ENCODE data around the gene ATXN1. TPM values are rescaled to one million over a fixed set of nuclear protein-coding genes. Genes with fewer than 3 reads are reported as not detected.

ATXN1 gene
- polyA plus RNA-seq, 1 donor from 2014 or later: 28.2 TPM

DNA sequence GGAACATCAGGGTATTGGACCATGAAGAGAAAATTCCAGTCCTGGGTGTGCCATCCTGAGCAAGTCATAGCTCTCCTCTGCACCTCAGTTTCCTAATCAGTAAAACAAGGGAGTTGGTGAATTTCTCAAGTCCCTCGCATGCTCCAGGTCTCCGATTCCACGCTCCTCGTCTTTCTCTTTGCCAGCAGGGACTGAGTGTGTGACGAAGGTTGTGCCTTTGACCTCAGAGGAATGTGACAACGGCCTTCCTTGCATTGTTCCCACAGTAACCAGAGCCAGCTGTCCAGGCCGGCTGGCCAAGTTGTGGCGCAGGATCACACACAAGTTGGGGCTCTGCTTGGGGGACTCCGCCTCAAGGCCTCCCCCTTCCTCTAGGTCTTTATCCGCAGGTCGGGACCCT is 217.3 kb downstream of the ATXN1 start:
- TF ChIP-seq CTCF (IDR thresholded peaks at IDR 0.05; ENCODE audit: poor library complexity, severe bottlenecking): no peak
- no peak for TF ChIP-seq TAF1 (IDR thresholded peaks at IDR 0.05; ENCODE audit: low read depth)
- TF ChIP-seq EP300 (conservative IDR thresholded peaks at IDR 0.05; ENCODE audit: poor library complexity, severe bottlenecking): no peak
- no peak for TF ChIP-seq EZH2 (IDR thresholded peaks at IDR 0.05; ENCODE audit: borderline replicate concordance, insufficient read depth, low read length, poor library complexity, severe bottlenecking)
- no peak for TF ChIP-seq SMC3 (conservative IDR thresholded peaks at IDR 0.05; ENCODE audit: poor library complexity)
- TF ChIP-seq POLR2AphosphoS5 (IDR thresholded peaks at IDR 0.05): no peak
- no peak for TF ChIP-seq RAD21 (conservative IDR thresholded peaks at IDR 0.05)
- TF ChIP-seq, protein P1, sequence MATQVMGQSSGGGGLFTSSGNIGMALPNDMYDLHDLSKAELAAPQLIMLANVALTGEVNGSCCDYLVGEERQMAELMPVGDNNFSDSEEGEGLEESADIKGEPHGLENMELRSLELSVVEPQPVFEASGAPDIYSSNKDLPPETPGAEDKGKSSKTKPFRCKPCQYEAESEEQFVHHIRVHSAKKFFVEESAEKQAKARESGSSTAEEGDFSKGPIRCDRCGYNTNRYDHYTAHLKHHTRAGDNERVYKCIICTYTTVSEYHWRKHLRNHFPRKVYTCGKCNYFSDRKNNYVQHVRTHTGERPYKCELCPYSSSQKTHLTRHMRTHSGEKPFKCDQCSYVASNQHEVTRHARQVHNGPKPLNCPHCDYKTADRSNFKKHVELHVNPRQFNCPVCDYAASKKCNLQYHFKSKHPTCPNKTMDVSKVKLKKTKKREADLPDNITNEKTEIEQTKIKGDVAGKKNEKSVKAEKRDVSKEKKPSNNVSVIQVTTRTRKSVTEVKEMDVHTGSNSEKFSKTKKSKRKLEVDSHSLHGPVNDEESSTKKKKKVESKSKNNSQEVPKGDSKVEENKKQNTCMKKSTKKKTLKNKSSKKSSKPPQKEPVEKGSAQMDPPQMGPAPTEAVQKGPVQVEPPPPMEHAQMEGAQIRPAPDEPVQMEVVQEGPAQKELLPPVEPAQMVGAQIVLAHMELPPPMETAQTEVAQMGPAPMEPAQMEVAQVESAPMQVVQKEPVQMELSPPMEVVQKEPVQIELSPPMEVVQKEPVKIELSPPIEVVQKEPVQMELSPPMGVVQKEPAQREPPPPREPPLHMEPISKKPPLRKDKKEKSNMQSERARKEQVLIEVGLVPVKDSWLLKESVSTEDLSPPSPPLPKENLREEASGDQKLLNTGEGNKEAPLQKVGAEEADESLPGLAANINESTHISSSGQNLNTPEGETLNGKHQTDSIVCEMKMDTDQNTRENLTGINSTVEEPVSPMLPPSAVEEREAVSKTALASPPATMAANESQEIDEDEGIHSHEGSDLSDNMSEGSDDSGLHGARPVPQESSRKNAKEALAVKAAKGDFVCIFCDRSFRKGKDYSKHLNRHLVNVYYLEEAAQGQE (IDR thresholded peaks at IDR 0.05; ENCODE audit: borderline replicate concordance): no peak
- TF ChIP-seq MXI1 (conservative IDR thresholded peaks at IDR 0.05; ENCODE audit: poor library complexity, severe bottlenecking): no peak
- Histone ChIP-seq H3K36me3 (ENCODE audit: insufficient read depth, low read length) (peaks cover 7% of the 10 kb centered on the region), H3K79me2 (replicated peaks; ENCODE audit: insufficient read depth, low read length) (no peaks in the 10 kb centered on the region), H3K4me3 (ENCODE audit: low read length) (no peak overlapping the region), H3F3A (ENCODE audit: insufficient read depth, low read length, poor library complexity, severe bottlenecking) (no peaks in the 10 kb centered on the region), H4K20me1 (ENCODE audit: insufficient read depth) (no peaks in the 10 kb centered on the region), H3K27ac (ENCODE audit: low read length) (no peak overlapping the region), H3K9me3 (ENCODE audit: low read length) (no peaks in the 10 kb centered on the region), H3K27me3 (ENCODE audit: insufficient read depth, low read depth, low read length) (no peaks in the 10 kb centered on the region), H3K9me2 (ENCODE audit: insufficient read depth, low read length) (no peaks in the 10 kb centered on the region), H3K9ac (ENCODE audit: low read length) (no peak overlapping the region), H2AFZ (ENCODE audit: low read depth, low read length) (no peak overlapping the region), H3K4me2 (ENCODE audit: low read length) (no peak overlapping the region)

- peaks cover 7% of the 10 kb centered on the region for H3K36me3 ChIP-seq (ENCODE audit: insufficient read depth, low read length)
- no peaks in the 10 kb centered on the region for H3K9me3 ChIP-seq (ENCODE audit: low read length)
- no peak overlapping the region for H2AFZ ChIP-seq (ENCODE audit: low read depth, low read length)
- no peaks in the 10 kb centered on the region for H3F3A ChIP-seq (ENCODE audit: insufficient read depth, low read length, poor library complexity, severe bottlenecking)
- TF ChIP-seq TAF1 (IDR thresholded peaks at IDR 0.05; ENCODE audit: low read depth) (no peak), EP300 (conservative IDR thresholded peaks at IDR 0.05; ENCODE audit: poor library complexity, severe bottlenecking) (no peak), POLR2AphosphoS5 (IDR thresholded peaks at IDR 0.05) (no peak), SMC3 (conservative IDR thresholded peaks at IDR 0.05; ENCODE audit: poor library complexity) (no peak), MXI1 (conservative IDR thresholded peaks at IDR 0.05; ENCODE audit: poor library complexity, severe bottlenecking) (no peak), CTCF (IDR thresholded peaks at IDR 0.05; ENCODE audit: poor library complexity, severe bottlenecking) (no peak), EZH2 (IDR thresholded peaks at IDR 0.05; ENCODE audit: borderline replicate concordance, insufficient read depth, low read length, poor library complexity, severe bottlenecking) (no peak), RAD21 (conservative IDR thresholded peaks at IDR 0.05) (no peak)
- TF ChIP-seq, protein P1 (IDR thresholded peaks at IDR 0.05; ENCODE audit: borderline replicate concordance): no peak
- no peak overlapping the region for H3K4me3 ChIP-seq (ENCODE audit: low read length)
- no peak overlapping the region for H3K4me2 ChIP-seq (ENCODE audit: low read length)
- H3K27me3 ChIP-seq (ENCODE audit: insufficient read depth, low read depth, low read length): no peaks in the 10 kb centered on the region
- H4K20me1 ChIP-seq (ENCODE audit: insufficient read depth): no peaks in the 10 kb centered on the region
- H3K9ac ChIP-seq (ENCODE audit: low read length): no peak overlapping the region
- H3K27ac ChIP-seq (ENCODE audit: low read length): no peak overlapping the region
- H3K79me2 ChIP-seq (replicated peaks; ENCODE audit: insufficient read depth, low read length): no peaks in the 10 kb centered on the region
- no peaks in the 10 kb centered on the region for H3K9me2 ChIP-seq (ENCODE audit: insufficient read depth, low read length)
These were observed 217.7 kb downstream of the ATXN1 start for GRCh38 chr6:16543521-16543920.

All from neural cell (in vitro differentiated cells).